H1 (cell line): ENCODE results near the gene PPP4R1. TPM values are rescaled to one million over a fixed set of nuclear protein-coding genes. Genes with fewer than 3 reads are reported as not detected.

Experiments
- ASH2L ChIP-seq: fragments of 200-600, 300-600 bp; sonication (generic); IDR thresholded peaks from one replicate; pipeline ENCODE4 v1.7.1; 2017; ENCODE audit warnings: low read length
- EGR1 ChIP-seq: IDR thresholded peaks from 2 replicates; pipeline ENCODE4 v1.6.1; 2011; ENCODE audit warnings: low read depth, low read length, borderline replicate concordance
- POLR2A ChIP-seq, 2 experiments: IDR thresholded peaks; 1 replicate in 1 of 2; 2 replicates in 1 of 2; pipeline ENCODE4 v1.6.1; 2011; ENCODE audit warnings: low read depth in 2 of 2, low read length in 2 of 2, mild to moderate bottlenecking in 2 of 2; ENCODE audit errors: control extremely low read depth in 1 of 2
- SP2 ChIP-seq: IDR thresholded peaks from 2 replicates; pipeline ENCODE4 v1.6.1; 2012; ENCODE audit warnings: mild to moderate bottlenecking, low read length, inconsistent platforms
- SP4 ChIP-seq: IDR thresholded peaks from 2 replicates; pipeline ENCODE4 v1.6.1; 2012; ENCODE audit warnings: low read length, inconsistent platforms
- polyA plus RNA-seq, 7 experiments: library from polyadenylated mRNA; depleted of rRNA in 3 of 7; stranded (reverse) in 5 of 7; unstranded in 2 of 7; fragments of >200 nt in 5 of 7; fragments of 200-250 nt in 2 of 7; gene quantifications; 1 replicate in 5 of 7; 2 replicates in 1 of 7; 4 replicates in 1 of 7; pipeline versions ENCODE4 v1.2.1 to v1.2.3, GENCODE V29; 2011 to 2013; ENCODE audit warnings: missing spikeins in 2 of 7, mixed read lengths in 2 of 7
- total RNA-seq: library from RNA; stranded (reverse); fragmentation: NEBNext Ultra II Directional; extraction: Animal tissue kit (Norgen Biotek cat#: 25700); gene quantifications from 2 replicates; pipeline ENCODE4 v1.2.1, GENCODE V29; 2021
- TF ChIP-seq, protein P1 (sequence below): IDR thresholded peaks from 2 replicates; pipeline ENCODE4 v1.6.1; 2012; ENCODE audit warnings: inconsistent platforms
- TF ChIP-seq, protein P2 (sequence below): IDR thresholded peaks from 2 replicates; pipeline ENCODE4 v1.6.1; 2011; ENCODE audit warnings: low read depth, mild to moderate bottlenecking, low read length; ENCODE audit not compliant: insufficient read depth

PPP4R1 gene
- total and polyA plus RNA-seq, 2 of the 8 experiments (the other 6 are each of a cell fraction or from before 2014, with no cell fraction given) = 67.4 to 96.1 TPM

DNA sequence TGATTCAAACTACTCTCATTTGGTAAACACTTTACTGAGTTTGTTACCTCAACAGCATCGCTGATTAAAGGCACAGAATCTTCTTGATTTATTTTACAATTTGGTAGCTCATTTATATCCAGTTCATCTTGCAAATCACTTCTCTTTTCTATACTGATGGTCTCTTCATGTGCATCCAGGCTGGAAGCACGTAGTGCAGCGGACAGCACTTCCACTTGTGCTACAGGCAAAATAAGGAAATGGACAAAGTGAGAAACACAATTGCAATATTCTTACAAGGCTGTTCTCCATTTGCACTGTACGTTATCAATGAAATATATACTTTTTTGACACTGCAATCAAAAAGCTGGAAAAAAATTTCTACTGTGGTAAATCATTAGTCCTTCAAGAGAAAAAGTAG, 51.0 kb downstream of the PPP4R1 start (continued):
- TF ChIP-seq ASH2L (no peak), POLR2A (IDR thresholded peaks at IDR 0.05; ENCODE audit: control extremely low read depth in 1 of 2, low read depth in 2 of 2, low read length in 2 of 2) (no peak), SP4 (no peak), SP2 (no peak), EGR1 (no peak)
- TF ChIP-seq, protein P1, sequence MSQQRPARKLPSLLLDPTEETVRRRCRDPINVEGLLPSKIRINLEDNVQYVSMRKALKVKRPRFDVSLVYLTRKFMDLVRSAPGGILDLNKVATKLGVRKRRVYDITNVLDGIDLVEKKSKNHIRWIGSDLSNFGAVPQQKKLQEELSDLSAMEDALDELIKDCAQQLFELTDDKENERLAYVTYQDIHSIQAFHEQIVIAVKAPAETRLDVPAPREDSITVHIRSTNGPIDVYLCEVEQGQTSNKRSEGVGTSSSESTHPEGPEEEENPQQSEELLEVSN = no peak
- TF ChIP-seq, protein P2, sequence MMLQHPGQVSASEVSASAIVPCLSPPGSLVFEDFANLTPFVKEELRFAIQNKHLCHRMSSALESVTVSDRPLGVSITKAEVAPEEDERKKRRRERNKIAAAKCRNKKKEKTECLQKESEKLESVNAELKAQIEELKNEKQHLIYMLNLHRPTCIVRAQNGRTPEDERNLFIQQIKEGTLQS = no peak
